ENCODE results near the gene TTF2. TPM values are rescaled to one million over a fixed set of nuclear protein-coding genes. Genes with fewer than 3 reads are reported as not detected.

Gene TTF2
- total RNA-seq, 1 experiment from 2014 or later, result 88.8 TPM

- ATAC-seq, result no peak
- CTCF ChIA-PET, result interaction anchor here (1.2 to 1.6 kb wide), 2 partner anchors 9 to 215 kb away, joined by 4 read pairs; partner anchors contain the start of gene TTF2
- POLR2A ChIA-PET, result no interaction called here
- H3K4me3 Mint-ChIP-seq, result no peak overlapping the region
- H3K4me1 Mint-ChIP-seq, result no peaks in the 10 kb centered on the region
- H3K27me3 Mint-ChIP-seq (ENCODE audit: low read depth), result no peaks in the 10 kb centered on the region
- peak overlapping the region; percentile 66 for H3K27ac Mint-ChIP-seq
- H3K9me3 Mint-ChIP-seq, result no peaks in the 10 kb centered on the region
- no peak for DNase-seq (ENCODE audit: low spot score)
- peaks cover 47% of the 10 kb centered on the region for H3K36me3 Mint-ChIP-seq
- no peak for TF ChIP-seq PREB (CRISPR knock-in tag; IDR thresholded peaks at IDR 0.05; ENCODE audit: borderline replicate concordance)
- TF ChIP-seq ESRRA (CRISPR knock-in tag; IDR thresholded peaks at IDR 0.05; ENCODE audit: borderline replicate concordance), result peak; percentile 67; the same call in 1 of the 2 replicates
Measured at GRCh38 chr1:117069220-117069844, 9.2 kb downstream of the TTF2 start.

- Mint-ChIP-seq H3K27me3 (ENCODE audit: low read depth) (no peaks in the 10 kb centered on the region), H3K27ac (no peak overlapping the region), H3K4me3 (no peak overlapping the region), H3K36me3 (peaks cover 47% of the 10 kb centered on the region), H3K9me3 (no peaks in the 10 kb centered on the region), H3K4me1 (no peaks in the 10 kb centered on the region)
- TF ChIP-seq OVOL2 (CRISPR knock-in tag; IDR thresholded peaks at IDR 0.05; ENCODE audit: borderline replicate concordance), result no peak
- TF ChIP-seq, protein P1, sequence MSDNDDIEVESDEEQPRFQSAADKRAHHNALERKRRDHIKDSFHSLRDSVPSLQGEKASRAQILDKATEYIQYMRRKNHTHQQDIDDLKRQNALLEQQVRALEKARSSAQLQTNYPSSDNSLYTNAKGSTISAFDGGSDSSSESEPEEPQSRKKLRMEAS (CRISPR knock-in tag; IDR thresholded peaks at IDR 0.05), result no peak
- no peak for TF ChIP-seq GRHL2 (CRISPR knock-in tag; IDR thresholded peaks at IDR 0.05; ENCODE audit: insufficient replicate concordance, severe bottlenecking)
- TF ChIP-seq ERG (CRISPR knock-in tag; IDR thresholded peaks at IDR 0.05), result no peak
- TF ChIP-seq SMAD4 (CRISPR knock-in tag; IDR thresholded peaks at IDR 0.05), result no peak
- TF ChIP-seq, protein P2, sequence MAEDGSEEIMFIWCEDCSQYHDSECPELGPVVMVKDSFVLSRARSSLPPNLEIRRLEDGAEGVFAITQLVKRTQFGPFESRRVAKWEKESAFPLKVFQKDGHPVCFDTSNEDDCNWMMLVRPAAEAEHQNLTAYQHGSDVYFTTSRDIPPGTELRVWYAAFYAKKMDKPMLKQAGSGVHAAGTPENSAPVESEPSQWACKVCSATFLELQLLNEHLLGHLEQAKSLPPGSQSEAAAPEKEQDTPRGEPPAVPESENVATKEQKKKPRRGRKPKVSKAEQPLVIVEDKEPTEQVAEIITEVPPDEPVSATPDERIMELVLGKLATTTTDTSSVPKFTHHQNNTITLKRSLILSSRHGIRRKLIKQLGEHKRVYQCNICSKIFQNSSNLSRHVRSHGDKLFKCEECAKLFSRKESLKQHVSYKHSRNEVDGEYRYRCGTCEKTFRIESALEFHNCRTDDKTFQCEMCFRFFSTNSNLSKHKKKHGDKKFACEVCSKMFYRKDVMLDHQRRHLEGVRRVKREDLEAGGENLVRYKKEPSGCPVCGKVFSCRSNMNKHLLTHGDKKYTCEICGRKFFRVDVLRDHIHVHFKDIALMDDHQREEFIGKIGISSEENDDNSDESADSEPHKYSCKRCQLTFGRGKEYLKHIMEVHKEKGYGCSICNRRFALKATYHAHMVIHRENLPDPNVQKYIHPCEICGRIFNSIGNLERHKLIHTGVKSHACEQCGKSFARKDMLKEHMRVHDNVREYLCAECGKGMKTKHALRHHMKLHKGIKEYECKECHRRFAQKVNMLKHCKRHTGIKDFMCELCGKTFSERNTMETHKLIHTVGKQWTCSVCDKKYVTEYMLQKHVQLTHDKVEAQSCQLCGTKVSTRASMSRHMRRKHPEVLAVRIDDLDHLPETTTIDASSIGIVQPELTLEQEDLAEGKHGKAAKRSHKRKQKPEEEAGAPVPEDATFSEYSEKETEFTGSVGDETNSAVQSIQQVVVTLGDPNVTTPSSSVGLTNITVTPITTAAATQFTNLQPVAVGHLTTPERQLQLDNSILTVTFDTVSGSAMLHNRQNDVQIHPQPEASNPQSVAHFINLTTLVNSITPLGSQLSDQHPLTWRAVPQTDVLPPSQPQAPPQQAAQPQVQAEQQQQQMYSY (CRISPR knock-in tag; IDR thresholded peaks at IDR 0.05), result no peak
- no peak for TF ChIP-seq JAZF1 (CRISPR knock-in tag; IDR thresholded peaks at IDR 0.05)
- TF ChIP-seq ATF1 (CRISPR knock-in tag; IDR thresholded peaks at IDR 0.05), result no peak
- TF ChIP-seq HMGXB4 (CRISPR knock-in tag; IDR thresholded peaks at IDR 0.05), result no peak
- no peak for TF ChIP-seq ZNF416 (CRISPR knock-in tag; IDR thresholded peaks at IDR 0.05)
- POLR2A ChIA-PET, result no interaction called here
- CTCF ChIA-PET, result interaction anchor here (0.6 to 1.6 kb wide), 3 partner anchors 9 to 239 kb away, joined by 3 to 4 read pairs (median 4); partner anchors contain the start of gene TTF2
- DNase-seq (ENCODE audit: low spot score) (no peak), ATAC-seq (no peak)
Measured at GRCh38 chr1:117070124-117070523, 10.0 kb downstream of the TTF2 start.

DNA sequence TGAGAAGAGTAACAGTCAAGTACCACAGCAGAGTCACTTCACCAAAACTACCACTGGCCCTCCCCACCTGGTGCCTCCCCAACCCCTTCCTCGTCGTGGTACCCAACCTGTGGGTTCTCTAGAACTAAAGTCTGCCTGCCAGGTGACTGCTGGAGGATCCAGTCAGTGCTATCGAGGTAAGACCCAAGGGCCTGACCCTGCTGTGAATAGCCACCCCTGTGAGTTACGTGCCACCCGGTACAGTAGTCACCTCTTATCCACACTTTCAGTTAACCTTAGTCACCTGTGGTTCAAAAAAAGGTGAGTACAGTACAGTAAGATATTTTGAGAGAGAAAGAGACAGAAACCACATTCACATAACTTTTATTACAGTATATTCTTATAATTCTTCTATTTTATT, 16.5 kb downstream of the TTF2 start:
- no peak overlapping the region for H3K4me3 Mint-ChIP-seq
- H3K9me3 Mint-ChIP-seq, result no peaks in the 10 kb centered on the region
- CTCF ChIA-PET, result no interaction called here
- ATAC-seq (no peak), DNase-seq (ENCODE audit: low spot score) (no peak)
- no peaks in the 10 kb centered on the region for H3K4me1 Mint-ChIP-seq
- H3K27me3 Mint-ChIP-seq (ENCODE audit: low read depth), result no peaks in the 10 kb centered on the region
- POLR2A ChIA-PET, result no interaction called here
- H3K27ac Mint-ChIP-seq, result no peak overlapping the region
- H3K36me3 Mint-ChIP-seq, result peaks cover 78% of the 10 kb centered on the region
- TF ChIP-seq CBFB (CRISPR knock-in tag; IDR thresholded peaks at IDR 0.05; ENCODE audit: low read depth) (no peak), NFE2L1 (CRISPR knock-in tag; IDR thresholded peaks at IDR 0.05) (no peak), ZNF317 (CRISPR knock-in tag; IDR thresholded peaks at IDR 0.05; ENCODE audit: borderline replicate concordance, low read depth) (no peak), ZNF219 (CRISPR knock-in tag; IDR thresholded peaks at IDR 0.05; ENCODE audit: borderline replicate concordance) (no peak), E2F1 (CRISPR knock-in tag; IDR thresholded peaks at IDR 0.05) (no peak), ZNF138 (CRISPR knock-in tag; conservative IDR thresholded peaks at IDR 0.05) (no peak)
